GM12873 (cell line): ENCODE measurements around the gene ANKFY1.

Experiments used
- CTCF ChIP-seq: IDR thresholded peaks from 2 replicates; pipeline ENCODE4 v1.5.1; 2012; ENCODE audit warnings: low read depth, mild to moderate bottlenecking, moderate library complexity, low read length, control low read depth; ENCODE audit not compliant: insufficient read depth; ENCODE audit errors: missing control alignments

ANKFY1 gene

DNA sequence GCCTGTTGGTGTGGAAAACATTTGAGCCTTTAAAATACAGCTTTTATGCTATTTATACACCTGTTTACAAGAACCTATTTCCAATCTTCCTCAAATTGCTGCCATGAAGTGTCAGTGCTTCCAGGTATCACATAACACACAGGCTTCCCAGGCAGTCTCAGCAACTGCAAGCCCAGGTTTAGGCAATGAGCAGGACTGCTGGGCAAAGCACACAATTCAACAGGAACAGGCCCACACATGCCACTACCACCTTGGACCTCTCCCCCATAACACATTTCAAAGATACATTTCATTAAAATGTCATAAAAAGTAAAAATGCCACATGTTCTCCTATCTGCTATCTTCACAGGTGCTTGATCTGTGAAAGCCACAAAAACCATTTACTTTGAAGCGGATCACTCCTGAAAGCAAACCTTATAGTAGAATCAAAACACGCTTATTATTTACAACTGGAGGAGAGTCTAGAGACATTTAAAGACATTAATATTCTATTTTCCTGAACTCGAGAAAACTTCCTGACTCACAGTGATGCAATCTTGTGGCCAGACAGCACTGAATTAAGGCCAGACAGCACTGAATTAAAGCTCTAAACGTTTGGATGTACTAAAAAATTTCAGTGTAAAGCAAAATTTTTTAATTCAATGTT, 31.5 kb downstream of the ANKFY1 start:
- TF ChIP-seq CTCF, result no peak

GRCh38 chr17:4229627-4230541, 33.9 kb downstream of the ANKFY1 start:
- no peak for TF ChIP-seq CTCF

DNA sequence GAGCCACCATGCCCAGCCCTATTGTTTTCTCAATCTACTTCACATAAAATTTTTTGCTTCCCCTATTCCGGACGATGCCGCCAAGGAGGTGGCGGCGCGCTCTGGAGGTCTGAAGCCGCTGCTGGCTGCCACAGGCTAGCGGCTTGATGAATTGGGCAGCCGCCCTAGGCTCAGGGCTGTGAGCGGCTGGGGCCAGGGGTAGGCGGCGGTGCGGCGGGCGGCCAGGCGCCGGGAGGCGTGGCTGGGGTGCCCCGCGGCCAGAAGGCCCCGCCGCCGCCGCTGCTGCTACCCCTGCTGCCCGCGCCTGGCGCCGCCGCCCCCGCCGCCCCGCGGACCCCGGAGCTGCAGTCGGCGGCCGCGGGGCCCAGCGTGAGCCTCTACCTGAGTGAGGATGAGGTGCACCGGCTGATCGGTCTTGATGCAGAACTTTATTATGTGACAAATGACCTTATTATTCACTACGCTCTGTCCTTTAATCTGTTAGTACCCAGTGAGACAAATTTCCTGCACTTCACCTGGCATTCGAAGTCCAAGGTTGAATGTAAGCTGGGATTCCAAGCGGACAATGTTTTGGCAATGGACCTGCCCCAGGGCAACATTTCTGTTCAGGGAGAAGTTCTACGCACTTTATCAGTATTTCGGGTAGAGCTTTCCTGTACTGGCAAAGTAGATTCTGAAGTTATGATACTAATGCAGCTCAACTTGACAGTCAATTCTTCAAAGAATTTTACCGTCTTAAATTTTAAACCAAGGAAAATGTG, 41.7 kb downstream of the ANKFY1 start:
- TF ChIP-seq CTCF, result no peak

- TF ChIP-seq CTCF, result no peak
Observed at GRCh38 chr17:4221163-4221562, 42.6 kb downstream of the ANKFY1 start.

DNA sequence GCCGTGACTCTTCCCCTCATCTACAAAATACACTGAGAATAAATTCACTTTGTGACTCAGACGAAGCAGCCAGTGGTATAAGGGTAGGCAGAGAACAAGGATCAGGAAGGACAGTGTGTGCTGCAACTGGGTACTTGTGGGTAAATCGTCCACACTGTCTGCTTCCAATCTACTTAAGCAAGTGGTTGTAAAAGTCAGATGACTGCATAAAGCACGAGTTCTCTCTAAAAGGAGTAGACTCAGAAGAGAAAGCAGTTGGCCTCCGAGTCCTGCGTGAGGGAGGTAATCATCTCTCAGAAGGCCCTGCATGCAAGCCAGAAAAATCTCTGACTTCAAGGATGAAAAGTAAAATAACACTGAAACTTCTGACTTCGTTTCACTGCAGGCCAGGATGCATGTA, 43.1 kb downstream of the ANKFY1 start:
- TF ChIP-seq CTCF, result no peak

DNA sequence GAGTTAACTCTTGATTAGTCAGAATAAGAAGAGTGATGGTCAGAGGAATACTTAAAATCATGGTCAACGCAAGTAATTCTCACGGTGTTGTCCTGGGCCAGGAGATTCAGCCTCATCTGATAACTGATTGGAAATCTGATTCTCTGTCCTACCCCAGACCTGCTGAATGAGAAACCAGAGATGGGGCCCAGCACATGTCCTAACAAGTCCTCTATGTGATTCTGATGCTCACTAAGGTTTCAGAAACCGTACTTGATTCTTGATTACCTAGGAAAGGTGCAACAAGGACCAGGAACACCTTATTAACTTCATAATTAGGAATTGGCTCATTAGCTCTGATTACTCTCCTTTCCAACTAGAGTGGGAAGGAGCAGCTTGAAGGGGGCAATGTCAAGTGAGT, 44.5 kb downstream of the ANKFY1 start:
- TF ChIP-seq CTCF, result no peak
